ENCODE results near the gene KCND3. TPM values are rescaled to one million over a fixed set of nuclear protein-coding genes. Genes with fewer than 3 reads are reported as not detected.

KCND3 gene
- polyA plus RNA-seq, 1 donor from 2014 or later = 7.8 TPM

GRCh38 chr1:111847466-111847865, 142.0 kb downstream of the KCND3 start:
- no peaks in the 10 kb centered on the region for H3K36me3 ChIP-seq (ENCODE audit: insufficient read depth, low read length)
- no peak overlapping the region for H3K4me3 ChIP-seq (ENCODE audit: low read length)
- no peaks in the 10 kb centered on the region for H3K9me3 ChIP-seq (ENCODE audit: low read length)
- no peak overlapping the region for H3K9ac ChIP-seq (ENCODE audit: low read length)
- no peaks in the 10 kb centered on the region for H3K79me2 ChIP-seq (replicated peaks; ENCODE audit: insufficient read depth, low read length)
- no peak for TF ChIP-seq RAD21 (conservative IDR thresholded peaks at IDR 0.05)
- TF ChIP-seq, protein P1, sequence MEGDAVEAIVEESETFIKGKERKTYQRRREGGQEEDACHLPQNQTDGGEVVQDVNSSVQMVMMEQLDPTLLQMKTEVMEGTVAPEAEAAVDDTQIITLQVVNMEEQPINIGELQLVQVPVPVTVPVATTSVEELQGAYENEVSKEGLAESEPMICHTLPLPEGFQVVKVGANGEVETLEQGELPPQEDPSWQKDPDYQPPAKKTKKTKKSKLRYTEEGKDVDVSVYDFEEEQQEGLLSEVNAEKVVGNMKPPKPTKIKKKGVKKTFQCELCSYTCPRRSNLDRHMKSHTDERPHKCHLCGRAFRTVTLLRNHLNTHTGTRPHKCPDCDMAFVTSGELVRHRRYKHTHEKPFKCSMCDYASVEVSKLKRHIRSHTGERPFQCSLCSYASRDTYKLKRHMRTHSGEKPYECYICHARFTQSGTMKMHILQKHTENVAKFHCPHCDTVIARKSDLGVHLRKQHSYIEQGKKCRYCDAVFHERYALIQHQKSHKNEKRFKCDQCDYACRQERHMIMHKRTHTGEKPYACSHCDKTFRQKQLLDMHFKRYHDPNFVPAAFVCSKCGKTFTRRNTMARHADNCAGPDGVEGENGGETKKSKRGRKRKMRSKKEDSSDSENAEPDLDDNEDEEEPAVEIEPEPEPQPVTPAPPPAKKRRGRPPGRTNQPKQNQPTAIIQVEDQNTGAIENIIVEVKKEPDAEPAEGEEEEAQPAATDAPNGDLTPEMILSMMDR (IDR thresholded peaks at IDR 0.05; ENCODE audit: poor library complexity, severe bottlenecking) = no peak
- no peak for TF ChIP-seq SMC3 (conservative IDR thresholded peaks at IDR 0.05; ENCODE audit: poor library complexity)
- TF ChIP-seq EZH2 (IDR thresholded peaks at IDR 0.05; ENCODE audit: borderline replicate concordance, insufficient read depth, low read length, poor library complexity, severe bottlenecking) = no peak
- no peak for TF ChIP-seq REST (IDR thresholded peaks at IDR 0.05; ENCODE audit: borderline replicate concordance)
- no peak for TF ChIP-seq POLR2AphosphoS5 (IDR thresholded peaks at IDR 0.05)
- no peak for TF ChIP-seq EP300 (conservative IDR thresholded peaks at IDR 0.05; ENCODE audit: poor library complexity, severe bottlenecking)
- TF ChIP-seq TAF1 (IDR thresholded peaks at IDR 0.05; ENCODE audit: low read depth) = no peak
- no peak for TF ChIP-seq MXI1 (conservative IDR thresholded peaks at IDR 0.05; ENCODE audit: poor library complexity, severe bottlenecking)
- H2AFZ ChIP-seq (ENCODE audit: low read depth, low read length) = no peak overlapping the region
- no peaks in the 10 kb centered on the region for H3K27me3 ChIP-seq (ENCODE audit: insufficient read depth, low read depth, low read length)
- no peaks in the 10 kb centered on the region for H4K20me1 ChIP-seq (ENCODE audit: insufficient read depth)
- no peaks in the 10 kb centered on the region for H3K9me2 ChIP-seq (ENCODE audit: insufficient read depth, low read length)
- H3F3A ChIP-seq (ENCODE audit: insufficient read depth, low read length, poor library complexity, severe bottlenecking) = no peaks in the 10 kb centered on the region
- H3K4me2 ChIP-seq (ENCODE audit: low read length) = no peak overlapping the region
- no peak overlapping the region for H3K27ac ChIP-seq (ENCODE audit: low read length)

DNA sequence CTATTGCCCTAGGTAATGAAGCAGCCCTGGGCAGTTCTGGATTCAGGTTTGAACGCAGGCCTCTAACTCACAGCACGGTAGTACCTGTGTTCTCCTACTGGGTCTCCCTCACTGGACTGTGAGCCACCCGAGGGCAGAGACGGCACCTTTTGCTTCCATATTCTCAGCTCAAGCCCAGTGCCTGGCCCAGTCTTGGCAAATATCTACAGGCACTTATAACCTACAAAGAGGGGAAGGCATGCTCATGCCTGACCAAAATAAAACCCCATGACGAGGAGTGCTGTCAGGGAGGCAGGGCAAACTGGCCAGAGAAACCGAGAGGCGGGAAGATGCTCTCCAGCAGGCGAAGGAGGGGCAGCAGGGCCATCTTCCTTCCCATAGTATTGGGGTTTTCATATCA, 142.6 kb downstream of the KCND3 start:
- no peak overlapping the region for H3K4me2 ChIP-seq (ENCODE audit: low read length)
- H3K27me3 ChIP-seq (ENCODE audit: insufficient read depth, low read depth, low read length) = no peaks in the 10 kb centered on the region
- H3K4me3 ChIP-seq (ENCODE audit: low read length) = no peak overlapping the region
- H2AFZ ChIP-seq (ENCODE audit: low read depth, low read length) = no peak overlapping the region
- no peak overlapping the region for H3K27ac ChIP-seq (ENCODE audit: low read length)
- H4K20me1 ChIP-seq (ENCODE audit: insufficient read depth) = no peaks in the 10 kb centered on the region
- H3K9me3 ChIP-seq (ENCODE audit: low read length) = no peaks in the 10 kb centered on the region
- no peaks in the 10 kb centered on the region for H3K36me3 ChIP-seq (ENCODE audit: insufficient read depth, low read length)
- TF ChIP-seq RAD21 (conservative IDR thresholded peaks at IDR 0.05) = no peak
- TF ChIP-seq MXI1 (conservative IDR thresholded peaks at IDR 0.05; ENCODE audit: poor library complexity, severe bottlenecking) = no peak
- no peak for TF ChIP-seq TAF1 (IDR thresholded peaks at IDR 0.05; ENCODE audit: low read depth)
- TF ChIP-seq, protein P1 (IDR thresholded peaks at IDR 0.05; ENCODE audit: poor library complexity, severe bottlenecking) = no peak
- no peak for TF ChIP-seq EZH2 (IDR thresholded peaks at IDR 0.05; ENCODE audit: borderline replicate concordance, insufficient read depth, low read length, poor library complexity, severe bottlenecking)
- no peak for TF ChIP-seq SMC3 (conservative IDR thresholded peaks at IDR 0.05; ENCODE audit: poor library complexity)
- TF ChIP-seq POLR2AphosphoS5 (IDR thresholded peaks at IDR 0.05) = no peak
- TF ChIP-seq EP300 (conservative IDR thresholded peaks at IDR 0.05; ENCODE audit: poor library complexity, severe bottlenecking) = no peak
- TF ChIP-seq REST (IDR thresholded peaks at IDR 0.05; ENCODE audit: borderline replicate concordance) = no peak
- H3K9me2 ChIP-seq (ENCODE audit: insufficient read depth, low read length) = no peaks in the 10 kb centered on the region
- no peak overlapping the region for H3K9ac ChIP-seq (ENCODE audit: low read length)
- H3F3A ChIP-seq (ENCODE audit: insufficient read depth, low read length, poor library complexity, severe bottlenecking) = no peaks in the 10 kb centered on the region
- no peaks in the 10 kb centered on the region for H3K79me2 ChIP-seq (replicated peaks; ENCODE audit: insufficient read depth, low read length)
